ENCODE data around the gene JAZF1.

GRCh38 chr7:28176174-28176573 lies 4.4 kb downstream of the JAZF1 start:
- TF ChIP-seq CTCF (IDR thresholded peaks at IDR 0.05; ENCODE audit: poor library complexity) (no peak), EZH2 (IDR thresholded peaks at IDR 0.05; ENCODE audit: borderline replicate concordance) (no peak), EZH2phosphoT487 (IDR thresholded peaks at IDR 0.05; ENCODE audit: low read depth, severe bottlenecking, unreplicated experiment) (no peak)

Measured in hepatocyte (in vitro differentiated cells).